Liver (tissue), 9 donors: ENCODE data around the gene PTPRN2. TPM values are rescaled to one million over a fixed set of nuclear protein-coding genes. Genes with fewer than 3 reads are reported as not detected.

Experiments used
- DNase-seq: peaks from one replicate; pipeline ENCODE4 v3.0.0-alpha.2; 2017; ENCODE audit warnings: low spot score
- H3K27ac ChIP-seq, 2 donors: one replicate each; pipeline ENCODE4 v1.7.0; 2013; ENCODE audit warnings: inconsistent platforms in 2 of 2, low read length in 2 of 2, control low read depth in 1 of 2, low read depth in 1 of 2, mild to moderate bottlenecking in 1 of 2
- H3K27me3 ChIP-seq, 4 donors: one replicate each; pipeline versions ENCODE4 v1.6.1 to v1.7.0; 2013; ENCODE audit warnings: low read length in 3 of 4, inconsistent platforms in 1 of 4, mild to moderate bottlenecking in 1 of 4, moderate library complexity in 1 of 4; ENCODE audit not compliant: control insufficient read depth in 4 of 4, insufficient read depth in 4 of 4
- H3K36me3 ChIP-seq, 4 donors: one replicate each; pipeline versions ENCODE4 v1.6.1 to v1.7.0; 2013; ENCODE audit warnings: low read length in 3 of 4, mild to moderate bottlenecking in 3 of 4, low read depth in 1 of 4, moderate library complexity in 1 of 4; ENCODE audit not compliant: control insufficient read depth in 4 of 4, insufficient read depth in 3 of 4
- H3K4me1 ChIP-seq, 4 donors: one replicate each; pipeline versions ENCODE4 v1.6.1 to v1.7.0; 2013; ENCODE audit warnings: low read length in 3 of 4, mild to moderate bottlenecking in 3 of 4, moderate library complexity in 1 of 4; ENCODE audit not compliant: control insufficient read depth in 4 of 4, insufficient read depth in 4 of 4
- H3K4me3 ChIP-seq, 3 donors: one replicate each; pipeline versions ENCODE4 v1.6.1 to v1.7.0; 2013; ENCODE audit warnings: low read length in 3 of 3, control low read depth in 1 of 3, low read depth in 1 of 3, mild to moderate bottlenecking in 1 of 3
- H3K9ac ChIP-seq, 2 donors: one replicate each; pipeline ENCODE4 v1.7.0; 2013; ENCODE audit warnings: low read length in 2 of 2, mild to moderate bottlenecking in 2 of 2, moderate library complexity in 2 of 2, control low read depth in 1 of 2, low read depth in 1 of 2
- H3K9me3 ChIP-seq, 4 donors: one replicate each; pipeline versions ENCODE4 v1.6.1 to v1.7.0; 2013; ENCODE audit warnings: low read length in 3 of 4; ENCODE audit not compliant: control insufficient read depth in 4 of 4
- EGR1 ChIP-seq, 2 donors: IDR thresholded peaks; 2 replicates each; pipeline ENCODE4 v1.6.1; 2016 to 2018; ENCODE audit warnings: antibody characterized with exemption in 2 of 2, low read depth in 2 of 2
- FOXA2 ChIP-seq: IDR thresholded peaks from 2 replicates; pipeline ENCODE4 v1.6.1; 2016; ENCODE audit warnings: antibody characterized with exemption
- GABPA ChIP-seq, 2 donors: IDR thresholded peaks in 1 of 2; conservative IDR thresholded peaks in 1 of 2; 2 replicates each; pipeline ENCODE4 v1.6.1; 2016; ENCODE audit warnings: antibody characterized with exemption in 2 of 2, mild to moderate bottlenecking in 1 of 2, moderate library complexity in 1 of 2
- HNF4A ChIP-seq, 2 donors: conservative IDR thresholded peaks; 2 replicates each; pipeline ENCODE4 v1.6.1; 2016; ENCODE audit warnings: antibody characterized with exemption in 2 of 2, mild to moderate bottlenecking in 2 of 2
- JUND ChIP-seq, 2 donors: IDR thresholded peaks; 2 replicates each; pipeline ENCODE4 v1.6.1; 2016; ENCODE audit warnings: antibody characterized with exemption in 2 of 2
- NR2F2 ChIP-seq: IDR thresholded peaks from 2 replicates; pipeline ENCODE4 v1.6.1; 2016; ENCODE audit warnings: antibody characterized with exemption
- RAD21 ChIP-seq, 2 donors: IDR thresholded peaks; 2 replicates each; pipeline ENCODE4 v1.6.1; 2016; ENCODE audit warnings: antibody characterized with exemption in 2 of 2, mild to moderate bottlenecking in 2 of 2
- RXRA ChIP-seq, 2 donors: IDR thresholded peaks; 2 replicates each; pipeline ENCODE4 v1.6.1; 2017 to 2018; ENCODE audit warnings: antibody characterized with exemption in 2 of 2, mild to moderate bottlenecking in 1 of 2
- SP1 ChIP-seq: IDR thresholded peaks from 2 replicates; pipeline ENCODE4 v1.6.1; 2018; ENCODE audit warnings: antibody characterized with exemption, mild to moderate bottlenecking
- YY1 ChIP-seq: IDR thresholded peaks from 2 replicates; pipeline ENCODE4 v1.6.1; 2016; ENCODE audit warnings: antibody characterized with exemption, mild to moderate bottlenecking
- WGBS: extraction: QIAGEN DNeasy Blood & Tissue Kit; methylation state at CpG from one replicate; pipeline ENCODE4 v1.1.7; 2013; 5-methylcytosine and 5-hydroxymethylcytosine counted together
- polyA plus RNA-seq, 2 donors: library from polyadenylated mRNA; stranded (reverse) in 1 of 2; unstranded in 1 of 2; fragments of 200-250 nt in 1 of 2; fragments of >200 nt in 1 of 2; fragmentation: Nextera tagmentation in 1 of 2; extraction: Ambion mirVana in 1 of 2; gene quantifications; one replicate each; pipeline versions ENCODE4 v1.2.1 to v1.2.3, GENCODE V29; 2013 to 2015
- total RNA-seq, 2 donors: library from RNA; depleted of rRNA; stranded (reverse); fragments of >200 nt; gene quantifications; one replicate each; pipeline ENCODE4 v1.2.3, GENCODE V29; 2014
- TF ChIP-seq, protein P1 (sequence below): fragments of 150-350 bp; IDR thresholded peaks from 2 replicates; pipeline ENCODE4 v1.5.1; 2017; ENCODE audit warnings: improper control_type of control experiment, low read depth, low read length; ENCODE audit not compliant: missing input control
- TF ChIP-seq, protein P2 (sequence below): IDR thresholded peaks from 2 replicates; pipeline ENCODE4 v1.6.1; 2016; ENCODE audit warnings: antibody characterized with exemption
- TF ChIP-seq, protein P3 (sequence below): IDR thresholded peaks from 2 replicates; pipeline ENCODE4 v1.6.1; 2016; ENCODE audit warnings: antibody characterized with exemption, mild to moderate bottlenecking
- TF ChIP-seq, protein P4 (sequence below): IDR thresholded peaks from 2 replicates; pipeline ENCODE4 v1.6.1; 2016; ENCODE audit warnings: antibody characterized with exemption
- TF ChIP-seq, protein P5 (sequence below): IDR thresholded peaks from 2 replicates; pipeline ENCODE4 v1.6.1; 2016; ENCODE audit warnings: antibody characterized with exemption
- donor health status: healthy.
- donor health status: healthy.
- donor health status: healthy.
- donor health status: healthy.
- donor health status: healthy.

Gene PTPRN2
- total and polyA plus RNA-seq, 4 donors, result 0.75 to 1.9 (median 1.1) TPM

DNA sequence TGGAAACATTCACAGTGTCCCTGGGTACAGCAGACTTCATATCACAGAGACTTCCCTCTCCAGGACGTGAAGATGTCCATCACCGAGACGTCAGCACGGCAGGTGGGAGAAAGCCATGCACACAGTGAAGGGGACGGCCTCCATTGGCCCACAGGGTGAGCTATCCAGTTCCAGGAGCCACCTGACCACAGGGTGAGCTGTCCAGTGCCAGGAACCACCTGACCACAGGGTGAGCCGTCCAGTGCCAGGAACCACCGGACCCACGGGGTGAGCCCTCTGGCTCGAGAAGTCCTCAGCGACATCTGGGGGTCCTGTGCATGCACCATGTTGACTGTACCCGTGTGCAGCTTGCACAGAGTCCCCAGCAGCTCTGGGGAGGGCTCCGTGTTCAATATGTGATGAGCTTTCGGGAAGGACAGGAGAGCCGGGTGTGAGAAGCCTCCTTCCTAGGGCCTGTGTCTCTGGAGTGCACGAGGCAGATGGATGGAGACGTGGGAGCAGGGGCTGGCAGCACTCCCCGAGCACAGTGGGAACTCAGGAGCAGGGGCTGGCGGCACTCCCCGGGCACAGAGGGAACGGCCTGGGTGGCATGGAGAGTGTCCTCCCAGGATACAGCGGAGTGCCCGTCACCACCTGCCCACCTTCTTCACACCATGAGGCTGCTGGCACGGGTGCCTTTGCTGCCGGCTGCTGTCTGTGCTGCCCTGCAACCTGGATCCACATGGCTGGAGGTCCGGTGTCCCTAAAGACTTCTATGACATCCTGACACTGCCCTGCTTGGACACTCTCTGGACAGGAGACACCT, 634.6 kb downstream of the PTPRN2 start (continued):
- TF ChIP-seq SP1, result no peak

DNA sequence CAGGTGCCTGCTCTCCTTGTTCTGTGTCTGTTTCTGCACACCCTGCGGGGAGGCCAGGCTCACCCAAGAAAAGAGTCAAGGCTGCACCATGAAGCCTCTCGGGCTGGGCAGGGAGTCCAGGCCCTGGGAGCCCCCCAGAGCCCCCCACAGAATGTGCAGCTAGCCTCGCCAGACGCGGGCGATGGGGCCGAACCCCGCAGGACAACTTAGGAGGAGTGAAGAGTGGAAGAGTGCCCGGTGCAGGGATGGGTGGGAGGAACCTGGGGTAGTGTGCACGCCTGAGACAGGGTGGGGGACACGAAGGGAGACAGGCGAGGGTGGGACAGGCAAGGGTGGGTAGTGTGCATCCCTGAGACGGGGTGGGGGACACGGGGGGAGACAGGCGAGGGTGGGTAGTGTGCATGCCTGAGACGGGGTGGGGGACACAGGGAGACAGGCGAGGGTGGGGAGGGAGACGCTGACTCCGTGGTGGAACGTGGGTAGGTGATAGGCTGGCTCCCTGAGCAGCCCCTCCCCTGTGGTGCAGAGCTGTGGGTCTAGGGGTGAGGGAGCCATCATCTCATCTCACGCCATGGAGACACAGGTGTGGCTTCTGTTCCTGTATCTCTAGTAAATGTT, 635.5 kb downstream of the PTPRN2 start:
- H3K36me3 ChIP-seq, result no peaks in the 10 kb centered on the region
- WGBS, result 82% methylated on average over 21 of the region's 21 CpGs

More for the DNA sequence above, 635.5 kb downstream of the PTPRN2 start:
- Histone ChIP-seq H3K9ac (no peak overlapping the region), H3K9me3 (peaks cover 0 to 8% (median under 1%) of the 10 kb centered on the region in 4 donors), H3K27me3 (peaks cover 0 to 5% (median 0%) of the 10 kb centered on the region in 4 donors), H3K4me1 (no peaks in the 10 kb centered on the region), H3K4me3 (no peak overlapping the region), H3K27ac (no peak overlapping the region)
- DNase-seq, result no peak
- TF ChIP-seq, protein P1, sequence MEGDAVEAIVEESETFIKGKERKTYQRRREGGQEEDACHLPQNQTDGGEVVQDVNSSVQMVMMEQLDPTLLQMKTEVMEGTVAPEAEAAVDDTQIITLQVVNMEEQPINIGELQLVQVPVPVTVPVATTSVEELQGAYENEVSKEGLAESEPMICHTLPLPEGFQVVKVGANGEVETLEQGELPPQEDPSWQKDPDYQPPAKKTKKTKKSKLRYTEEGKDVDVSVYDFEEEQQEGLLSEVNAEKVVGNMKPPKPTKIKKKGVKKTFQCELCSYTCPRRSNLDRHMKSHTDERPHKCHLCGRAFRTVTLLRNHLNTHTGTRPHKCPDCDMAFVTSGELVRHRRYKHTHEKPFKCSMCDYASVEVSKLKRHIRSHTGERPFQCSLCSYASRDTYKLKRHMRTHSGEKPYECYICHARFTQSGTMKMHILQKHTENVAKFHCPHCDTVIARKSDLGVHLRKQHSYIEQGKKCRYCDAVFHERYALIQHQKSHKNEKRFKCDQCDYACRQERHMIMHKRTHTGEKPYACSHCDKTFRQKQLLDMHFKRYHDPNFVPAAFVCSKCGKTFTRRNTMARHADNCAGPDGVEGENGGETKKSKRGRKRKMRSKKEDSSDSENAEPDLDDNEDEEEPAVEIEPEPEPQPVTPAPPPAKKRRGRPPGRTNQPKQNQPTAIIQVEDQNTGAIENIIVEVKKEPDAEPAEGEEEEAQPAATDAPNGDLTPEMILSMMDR, result no peak
- TF ChIP-seq, protein P2, sequence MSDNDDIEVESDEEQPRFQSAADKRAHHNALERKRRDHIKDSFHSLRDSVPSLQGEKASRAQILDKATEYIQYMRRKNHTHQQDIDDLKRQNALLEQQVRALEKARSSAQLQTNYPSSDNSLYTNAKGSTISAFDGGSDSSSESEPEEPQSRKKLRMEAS, result no peak
- no peak for TF ChIP-seq GABPA (IDR thresholded peaks at IDR 0.05 in 1 of 2, conservative IDR thresholded peaks at IDR 0.05 in 1 of 2)
- TF ChIP-seq EGR1 (IDR thresholded peaks at IDR 0.05; ENCODE audit: low read depth in 2 of 2), result no peak
- no peak for TF ChIP-seq SP1
- TF ChIP-seq JUND (IDR thresholded peaks at IDR 0.05), result no peak
- TF ChIP-seq RAD21 (IDR thresholded peaks at IDR 0.05), result no peak
- TF ChIP-seq HNF4A (conservative IDR thresholded peaks at IDR 0.05), result no peak
- no peak for TF ChIP-seq YY1
- no peak for TF ChIP-seq RXRA (IDR thresholded peaks at IDR 0.05)
- TF ChIP-seq, protein P3, sequence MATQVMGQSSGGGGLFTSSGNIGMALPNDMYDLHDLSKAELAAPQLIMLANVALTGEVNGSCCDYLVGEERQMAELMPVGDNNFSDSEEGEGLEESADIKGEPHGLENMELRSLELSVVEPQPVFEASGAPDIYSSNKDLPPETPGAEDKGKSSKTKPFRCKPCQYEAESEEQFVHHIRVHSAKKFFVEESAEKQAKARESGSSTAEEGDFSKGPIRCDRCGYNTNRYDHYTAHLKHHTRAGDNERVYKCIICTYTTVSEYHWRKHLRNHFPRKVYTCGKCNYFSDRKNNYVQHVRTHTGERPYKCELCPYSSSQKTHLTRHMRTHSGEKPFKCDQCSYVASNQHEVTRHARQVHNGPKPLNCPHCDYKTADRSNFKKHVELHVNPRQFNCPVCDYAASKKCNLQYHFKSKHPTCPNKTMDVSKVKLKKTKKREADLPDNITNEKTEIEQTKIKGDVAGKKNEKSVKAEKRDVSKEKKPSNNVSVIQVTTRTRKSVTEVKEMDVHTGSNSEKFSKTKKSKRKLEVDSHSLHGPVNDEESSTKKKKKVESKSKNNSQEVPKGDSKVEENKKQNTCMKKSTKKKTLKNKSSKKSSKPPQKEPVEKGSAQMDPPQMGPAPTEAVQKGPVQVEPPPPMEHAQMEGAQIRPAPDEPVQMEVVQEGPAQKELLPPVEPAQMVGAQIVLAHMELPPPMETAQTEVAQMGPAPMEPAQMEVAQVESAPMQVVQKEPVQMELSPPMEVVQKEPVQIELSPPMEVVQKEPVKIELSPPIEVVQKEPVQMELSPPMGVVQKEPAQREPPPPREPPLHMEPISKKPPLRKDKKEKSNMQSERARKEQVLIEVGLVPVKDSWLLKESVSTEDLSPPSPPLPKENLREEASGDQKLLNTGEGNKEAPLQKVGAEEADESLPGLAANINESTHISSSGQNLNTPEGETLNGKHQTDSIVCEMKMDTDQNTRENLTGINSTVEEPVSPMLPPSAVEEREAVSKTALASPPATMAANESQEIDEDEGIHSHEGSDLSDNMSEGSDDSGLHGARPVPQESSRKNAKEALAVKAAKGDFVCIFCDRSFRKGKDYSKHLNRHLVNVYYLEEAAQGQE, result no peak
- no peak for TF ChIP-seq NR2F2
- TF ChIP-seq, protein P4, sequence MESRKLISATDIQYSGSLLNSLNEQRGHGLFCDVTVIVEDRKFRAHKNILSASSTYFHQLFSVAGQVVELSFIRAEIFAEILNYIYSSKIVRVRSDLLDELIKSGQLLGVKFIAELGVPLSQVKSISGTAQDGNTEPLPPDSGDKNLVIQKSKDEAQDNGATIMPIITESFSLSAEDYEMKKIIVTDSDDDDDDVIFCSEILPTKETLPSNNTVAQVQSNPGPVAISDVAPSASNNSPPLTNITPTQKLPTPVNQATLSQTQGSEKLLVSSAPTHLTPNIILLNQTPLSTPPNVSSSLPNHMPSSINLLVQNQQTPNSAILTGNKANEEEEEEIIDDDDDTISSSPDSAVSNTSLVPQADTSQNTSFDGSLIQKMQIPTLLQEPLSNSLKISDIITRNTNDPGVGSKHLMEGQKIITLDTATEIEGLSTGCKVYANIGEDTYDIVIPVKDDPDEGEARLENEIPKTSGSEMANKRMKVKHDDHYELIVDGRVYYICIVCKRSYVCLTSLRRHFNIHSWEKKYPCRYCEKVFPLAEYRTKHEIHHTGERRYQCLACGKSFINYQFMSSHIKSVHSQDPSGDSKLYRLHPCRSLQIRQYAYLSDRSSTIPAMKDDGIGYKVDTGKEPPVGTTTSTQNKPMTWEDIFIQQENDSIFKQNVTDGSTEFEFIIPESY, result no peak
- TF ChIP-seq, protein P5, sequence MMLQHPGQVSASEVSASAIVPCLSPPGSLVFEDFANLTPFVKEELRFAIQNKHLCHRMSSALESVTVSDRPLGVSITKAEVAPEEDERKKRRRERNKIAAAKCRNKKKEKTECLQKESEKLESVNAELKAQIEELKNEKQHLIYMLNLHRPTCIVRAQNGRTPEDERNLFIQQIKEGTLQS, result no peak
- no peak for TF ChIP-seq FOXA2
